K562 (cell line): ENCODE results near the gene ACAT1. TPM values are rescaled to one million over a fixed set of nuclear protein-coding genes. Genes with fewer than 3 reads are reported as not detected.

Source experiments
- FOS ChIP-seq: IDR thresholded peaks from 3 replicates; pipeline ENCODE4 v1.6.1; 2011; ENCODE audit not compliant: insufficient read length; ENCODE audit errors: extremely low read depth
- FOXK2 ChIP-seq, 2 experiments: fragments of 450-650 bp; IDR thresholded peaks in 1 of 2; conservative IDR thresholded peaks in 1 of 2; 2 replicates each; pipeline ENCODE4 v1.6.1; 2016; ENCODE audit warnings: low read depth in 2 of 2, mild to moderate bottlenecking in 1 of 2
- HEY1 ChIP-seq: fragments of 250-450 bp; sonication (Bioruptor Pico); IDR thresholded peaks from 2 replicates; pipeline ENCODE4 v1.5.0; 2020; ENCODE audit warnings: mild to moderate bottlenecking, moderate library complexity, borderline replicate concordance
- ILK ChIP-seq: fragments of 450-650 bp; IDR thresholded peaks from 2 replicates; pipeline ENCODE4 v1.6.1; 2016; ENCODE audit warnings: missing genetic modification characterization, low read depth, mild to moderate bottlenecking, missing compliant biosample characterization, moderate library complexity, borderline replicate concordance
- IRF2 ChIP-seq: sonication (generic); formaldehyde crosslinking; IDR thresholded peaks from 2 replicates; pipeline ENCODE4 v1.8.1; 2022; ENCODE audit warnings: mild to moderate bottlenecking, missing genetic modification reagents
- NEUROD1 ChIP-seq: fragments of 150-350 bp; IDR thresholded peaks from 2 replicates; pipeline ENCODE4 v1.6.1; 2014; ENCODE audit warnings: borderline replicate concordance, low read length, low read depth; ENCODE audit not compliant: partially characterized antibody
- NONO ChIP-seq, 2 experiments: fragments of 200-400 bp in 1 of 2; fragments of 450-650 bp in 1 of 2; formaldehyde crosslinking in 1 of 2; IDR thresholded peaks; 2 replicates each; pipeline ENCODE4 v1.6.1; 2017; ENCODE audit warnings: low read depth in 2 of 2, mild to moderate bottlenecking in 2 of 2, moderate library complexity in 2 of 2, low read length in 1 of 2
- NR2F6 ChIP-seq: fragments of 450-650 bp; formaldehyde crosslinking; IDR thresholded peaks from 2 replicates; pipeline ENCODE4 v1.4.0; 2020; ENCODE audit warnings: mild to moderate bottlenecking
- RBM25 ChIP-seq: fragments of 200-400 bp; formaldehyde crosslinking; IDR thresholded peaks from 2 replicates; pipeline ENCODE4 v1.6.1; 2018; ENCODE audit warnings: low read length, low read depth, moderate library complexity; ENCODE audit not compliant: severe bottlenecking
- REST ChIP-seq, 2 experiments: fragments of 450-650 bp; formaldehyde crosslinking in 1 of 2; IDR thresholded peaks; 2 replicates each; pipeline versions ENCODE4 v1.4.0 to v1.6.1; 2014 to 2020; ENCODE audit warnings: mild to moderate bottlenecking in 2 of 2, borderline replicate concordance in 1 of 2, low read depth in 1 of 2
- RNF219 ChIP-seq: fragments of 250-450 bp; sonication (Bioruptor Pico); IDR thresholded peaks from 2 replicates; pipeline ENCODE4 v1.5.0; 2022; ENCODE audit warnings: mild to moderate bottlenecking
- THRA ChIP-seq: fragments of 450-650 bp; IDR thresholded peaks from 2 replicates; pipeline ENCODE4 v1.6.1; 2017; ENCODE audit warnings: mild to moderate bottlenecking, moderate library complexity
- ZNF217 ChIP-seq: sonication (generic); formaldehyde crosslinking; IDR thresholded peaks from 2 replicates; pipeline ENCODE4 v1.8.0; 2022; ENCODE audit warnings: mild to moderate bottlenecking, missing genetic modification reagents
- ZNF253 ChIP-seq: fragments of 250-450 bp; sonication (Bioruptor Pico); conservative IDR thresholded peaks from 2 replicates; pipeline ENCODE4 v1.6.1; 2021; ENCODE audit warnings: mild to moderate bottlenecking
- polyA plus RNA-seq, 8 experiments: library from polyadenylated mRNA; depleted of rRNA in 4 of 8; stranded (reverse) in 5 of 8; unstranded in 3 of 8; fragments of >200 nt; fragmentation: Nextera tagmentation in 2 of 8; fragmentation: Illumina TruSeq in 1 of 8; extraction: Ambion mirVana in 2 of 8; extraction: Trizol in 1 of 8; gene quantifications; 2 replicates each; pipeline versions ENCODE4 v1.2.1 to v1.2.3, GENCODE V29; 2011 to 2014; ENCODE audit warnings: inconsistent platforms in 1 of 8, missing spikeins in 1 of 8
- total RNA-seq, 7 experiments: library from RNA; depleted of rRNA in 6 of 7; stranded (reverse); fragments of >200 nt in 6 of 7; fragmentation: Illumina TruSeq in 2 of 7; extraction: Trizol in 2 of 7; gene quantifications; 2 replicates each; pipeline versions ENCODE4 v1.2.1 to v1.2.3, GENCODE V29; 2011 to 2021; ENCODE audit warnings: low replicate concordance in 1 of 7

The ACAT1 gene
- total and polyA plus RNA-seq, 9 of the 15 experiments (the other 6 are each of a cell fraction or from before 2014, with no cell fraction given) = 65.1 to 204 (median 104) TPM

GRCh38 chr11:108121274-108122155 lies at the start of gene ACAT1 (continued):
- no peak for TF ChIP-seq REST (IDR thresholded peaks at IDR 0.05; ENCODE audit: borderline replicate concordance)
- TF ChIP-seq REST (CRISPR knock-in tag; IDR thresholded peaks at IDR 0.05; ENCODE audit: low read depth) = 0 out of 2 replicates have a peak, but pooled peaks have one; percentile 43
- no peak for TF ChIP-seq RNF219 (CRISPR knock-in tag)
- TF ChIP-seq NEUROD1 = peak; percentile 15
- TF ChIP-seq FOXK2 (conservative IDR thresholded peaks at IDR 0.05 in 1 of 2, IDR thresholded peaks at IDR 0.05 in 1 of 2; ENCODE audit: low read depth in 2 of 2) = no peak
- no peak for TF ChIP-seq THRA
- TF ChIP-seq RBM25 = peak; percentile 66
- no peak for TF ChIP-seq HEY1 (CRISPR knock-in tag)
- TF ChIP-seq ZNF217 = no peak
- no peak for TF ChIP-seq ILK (tag)
- TF ChIP-seq NONO (IDR thresholded peaks at IDR 0.05; ENCODE audit: low read depth in 2 of 2, low read length in 1 of 2) = peak; percentile 73 to 85; a peak in 3 of 4 replicates
- TF ChIP-seq NR2F6 (CRISPR knock-in tag) = no peak
- no peak for TF ChIP-seq IRF2 (CRISPR knock-in tag)
- peak; percentile 25 for TF ChIP-seq FOS
- no peak for TF ChIP-seq ZNF253
